ENCODE data around the gene LMAN1L.

Gene LMAN1L

GRCh38 chr15:74812533-74812932, at the start of gene LMAN1L:
LMAN1L (plus strand) TSS chr15:74812835; CDS start chr15:74812855, 20 bp downstream.
- no peak within 1 kb of the TSS for H3K4me3 ChIP-seq (ENCODE audit: low read depth, low read length)

- H3K4me3 ChIP-seq (ENCODE audit: low read depth, low read length) = no peak overlapping the region
Observed at GRCh38 chr15:74763416-74763815, 49.2 kb upstream of the LMAN1L start.

- H3K4me3 ChIP-seq (ENCODE audit: low read depth, low read length) = no peak overlapping the region
Observed at GRCh38 chr15:74767167-74768098, 45.2 kb upstream of the LMAN1L start.

GRCh38 chr15:74768099-74768770, 44.4 kb upstream of the LMAN1L start:
- no peak overlapping the region for H3K4me3 ChIP-seq (ENCODE audit: low read depth, low read length)

- H3K4me3 ChIP-seq (ENCODE audit: low read depth, low read length) = no peak overlapping the region
Observed at GRCh38 chr15:74768771-74769342, 43.8 kb upstream of the LMAN1L start.

DNA sequence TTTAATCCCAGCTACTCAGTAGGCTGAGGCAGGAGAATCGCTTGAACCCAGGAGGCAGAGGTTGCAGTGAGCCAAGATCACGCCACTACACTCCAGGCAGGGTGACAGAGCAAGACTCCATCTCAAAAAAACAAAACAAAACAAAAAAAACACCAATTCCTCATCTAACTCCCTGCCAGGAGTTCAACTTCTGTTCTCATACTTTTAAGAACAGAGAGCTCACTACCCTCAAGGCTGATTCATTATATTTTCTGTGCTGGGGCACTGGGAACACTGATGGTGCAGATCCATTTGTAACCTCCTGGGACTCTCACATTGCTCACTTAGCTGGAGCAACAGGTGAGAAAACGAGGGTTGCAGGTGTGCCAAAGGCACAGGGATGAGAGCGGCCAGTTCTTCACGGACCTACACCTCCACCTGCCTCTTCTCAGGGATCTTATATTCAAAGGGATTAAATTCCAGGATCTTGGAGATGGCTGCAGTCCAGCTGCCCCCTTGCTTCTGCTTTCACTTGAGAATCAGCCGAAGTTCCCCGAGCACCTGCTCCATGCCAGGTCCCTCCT, 43.1 kb upstream of the LMAN1L start:
- H3K4me3 ChIP-seq (ENCODE audit: low read depth, low read length) = no peak overlapping the region

DNA sequence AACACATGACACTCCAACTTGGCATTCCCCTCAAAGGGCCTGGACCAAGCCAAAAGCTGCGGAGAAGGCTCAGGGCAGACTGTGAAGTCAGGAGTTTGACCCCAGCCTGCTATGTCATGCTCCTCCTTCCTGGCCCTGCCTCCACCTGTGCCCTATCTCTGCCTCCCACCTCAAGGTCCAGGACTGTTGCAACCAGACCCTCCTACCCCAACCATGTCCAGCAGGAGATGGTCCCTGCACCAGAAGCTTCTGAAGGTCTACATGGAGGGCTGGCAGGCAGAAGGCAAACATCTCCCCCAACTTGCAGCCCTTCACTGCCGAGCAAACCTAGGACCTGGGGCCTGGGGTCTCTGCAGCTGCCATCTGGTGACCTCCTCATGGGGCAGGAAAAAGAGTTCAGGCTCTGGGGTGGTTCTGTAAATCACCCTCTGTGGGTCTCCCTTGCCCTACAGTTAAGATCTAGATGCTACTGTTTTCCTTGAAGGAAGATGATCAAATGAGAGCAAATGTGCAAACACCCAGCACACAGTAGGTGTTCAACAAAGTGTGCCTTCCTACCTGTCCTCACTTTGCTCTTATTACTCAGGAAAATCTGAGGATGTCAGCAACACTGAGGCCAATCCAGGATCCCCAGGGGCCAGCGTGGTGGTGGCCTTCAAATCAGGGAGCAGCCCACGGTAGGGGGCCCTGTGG, 42.3 kb upstream of the LMAN1L start:
- H3K4me3 ChIP-seq (ENCODE audit: low read depth, low read length) = no peak overlapping the region

DNA sequence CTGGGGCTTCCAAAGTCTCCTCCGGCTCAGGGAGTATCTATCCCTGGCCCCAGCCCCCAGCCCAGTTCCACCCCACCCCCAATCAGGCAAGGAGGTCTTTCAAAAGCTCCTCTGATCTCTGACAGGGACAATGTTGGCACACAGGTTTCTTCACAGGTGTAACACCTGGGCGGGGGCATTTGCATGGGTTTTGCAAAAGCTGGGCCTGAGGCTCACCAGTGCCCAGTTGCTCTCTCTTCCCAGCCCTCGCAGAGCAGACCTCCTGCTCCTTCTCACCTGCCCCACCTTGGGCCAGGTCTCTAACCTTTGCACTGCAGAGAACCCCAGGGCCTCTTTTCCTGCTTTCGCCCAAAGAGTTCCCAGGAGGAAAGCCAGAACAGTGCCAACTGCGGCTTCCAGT, 39.3 kb upstream of the LMAN1L start:
- no peak overlapping the region for H3K4me3 ChIP-seq (ENCODE audit: low read depth, low read length)

GRCh38 chr15:74773731-74774252, 38.8 kb upstream of the LMAN1L start:
- no peak overlapping the region for H3K4me3 ChIP-seq (ENCODE audit: low read depth, low read length)

DNA sequence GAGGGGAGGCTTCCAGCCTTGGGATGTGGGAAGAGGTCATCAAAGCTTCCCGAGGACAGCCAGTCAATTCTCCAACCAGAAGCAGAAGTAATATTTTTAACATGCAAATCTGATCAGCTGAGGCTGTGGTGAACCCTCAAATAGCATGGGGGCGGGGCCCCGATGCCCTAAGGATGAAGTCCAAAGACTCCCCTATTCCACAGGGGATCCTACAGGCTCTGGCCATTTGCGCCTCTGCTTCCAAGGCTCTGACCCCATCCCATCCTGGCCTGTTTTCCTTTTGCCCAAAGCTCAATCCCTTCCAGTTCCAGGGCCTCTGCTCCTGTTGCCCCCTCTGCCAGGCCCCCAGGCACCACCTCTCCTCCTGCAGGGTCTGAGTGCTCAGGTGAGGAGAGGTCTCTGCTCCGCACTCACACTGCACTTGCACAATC, 37.5 kb upstream of the LMAN1L start:
- H3K4me3 ChIP-seq (ENCODE audit: low read depth, low read length) = no peak overlapping the region

DNA sequence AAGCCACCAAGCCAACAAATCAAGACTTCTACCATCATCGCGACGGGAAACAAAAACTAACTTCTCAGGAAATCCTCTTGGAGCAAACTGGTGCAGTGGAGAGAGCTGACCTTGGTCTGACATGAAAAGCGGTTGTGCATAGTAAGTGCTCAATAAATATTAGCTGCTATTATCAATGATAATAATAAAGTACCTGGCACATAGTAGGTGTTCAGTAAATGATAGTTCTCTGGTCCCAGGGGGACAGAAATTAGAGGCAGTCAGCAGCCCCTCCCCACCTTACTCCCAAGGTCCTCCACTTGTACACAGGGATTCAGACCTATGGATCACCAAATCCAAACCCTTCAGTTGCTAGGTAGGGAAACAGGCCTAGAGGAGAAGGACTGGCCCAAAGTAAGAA, 36.7 kb upstream of the LMAN1L start:
- H3K4me3 ChIP-seq (ENCODE audit: low read depth, low read length) = no peak overlapping the region

GRCh38 chr15:74776821-74777768, 35.5 kb upstream of the LMAN1L start:
- no peak overlapping the region for H3K4me3 ChIP-seq (ENCODE audit: low read depth, low read length)

DNA sequence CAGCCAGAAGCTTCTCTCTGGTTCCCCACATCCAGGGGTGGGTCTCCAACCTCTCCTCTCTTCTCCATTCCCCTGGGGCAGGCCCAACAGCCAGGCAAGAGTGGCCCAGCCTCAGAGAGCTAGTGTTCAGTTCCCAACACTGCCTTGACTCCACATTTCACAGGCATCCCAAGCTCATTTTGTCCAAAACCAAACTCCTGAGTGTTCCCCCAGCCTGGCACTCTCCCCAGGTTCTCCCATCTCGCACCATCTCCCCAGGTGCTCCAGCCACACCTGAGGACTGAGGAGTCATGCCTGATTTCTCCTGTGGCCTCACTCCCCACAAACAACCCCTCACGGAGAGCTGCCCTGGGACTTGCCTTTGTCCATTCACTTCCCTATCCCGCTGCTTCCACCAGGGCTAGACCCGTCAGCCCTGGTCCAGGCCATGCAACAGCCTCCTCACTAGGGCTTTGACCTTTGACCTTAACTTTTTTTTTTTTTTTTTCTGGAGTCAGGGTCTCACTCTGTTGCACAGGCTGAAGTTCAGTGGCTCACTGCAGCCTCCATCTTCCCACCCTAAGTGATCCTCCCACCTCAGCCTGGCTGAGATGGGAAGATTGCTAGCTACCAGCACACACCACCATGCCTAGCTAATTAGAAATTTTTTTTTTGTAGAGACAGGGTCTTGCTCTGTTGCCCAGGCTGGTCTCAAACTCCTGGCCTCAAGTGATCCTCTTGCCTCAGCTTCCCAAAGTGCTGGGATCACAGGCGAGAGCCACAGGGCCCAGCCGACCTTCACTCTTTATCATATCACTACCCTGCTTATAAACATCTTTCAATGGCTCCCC, 34.7 kb upstream of the LMAN1L start:
- no peak overlapping the region for H3K4me3 ChIP-seq (ENCODE audit: low read depth, low read length)

- H3K4me3 ChIP-seq (ENCODE audit: low read depth, low read length) = no peak overlapping the region
Observed at GRCh38 chr15:74778599-74778970, 34.0 kb upstream of the LMAN1L start.

GRCh38 chr15:74779162-74779648, 33.4 kb upstream of the LMAN1L start:
- H3K4me3 ChIP-seq (ENCODE audit: low read depth, low read length) = no peak overlapping the region

- H3K4me3 ChIP-seq (ENCODE audit: low read depth, low read length) = no peak overlapping the region
Observed at GRCh38 chr15:74780523-74781430, 31.9 kb upstream of the LMAN1L start.

GRCh38 chr15:74781431-74782258, 31.0 kb upstream of the LMAN1L start, which contains the start of gene CSK:
CSK (plus strand) TSS chr15:74782080; CDS start chr15:74798298, 16,218 bp downstream.
- H3K4me3 ChIP-seq (ENCODE audit: low read depth, low read length) = peak within 1 kb of the TSS; percentile 66
